SU-DHL-6 (cell line): ENCODE measurements around the gene PPP1R14B.
A peak's percentile ranks its signal among the peaks of the same experiment; 100 is the strongest.

ENCODE experiments used
- H2AFZ ChIP-seq: fragments of 200-600 bp; sonication (generic); 2 replicates; pipeline ENCODE4 v1.6.1; 2014; ENCODE audit warnings: low read depth, mild to moderate bottlenecking, moderate library complexity, mixed read lengths, antibody characterized with exemption, low read length; ENCODE audit not compliant: severe bottlenecking
- H3F3A ChIP-seq: fragments of 200-600 bp; shearing (Covaris generic); 2 replicates; pipeline ENCODE4 v1.6.0; 2016; ENCODE audit warnings: antibody characterized with exemption, mild to moderate bottlenecking; ENCODE audit not compliant: insufficient read depth
- H3K27ac ChIP-seq: fragments of 200-600 bp; sonication (generic); 2 replicates; pipeline ENCODE4 v1.5.1; 2016; ENCODE audit warnings: low read depth, mild to moderate bottlenecking, low read length, moderate library complexity, mixed read lengths
- H3K27me3 ChIP-seq: fragments of 200-600 bp; sonication (generic), shearing (Covaris generic); 2 replicates; pipeline ENCODE4 v1.6.0; 2014; ENCODE audit warnings: mild to moderate bottlenecking, low read length
- H3K36me3 ChIP-seq: fragments of 200-600 bp; sonication (generic); 2 replicates; pipeline ENCODE4 v1.6.1; 2014; ENCODE audit warnings: mild to moderate bottlenecking, low read length, mixed read lengths
- H3K4me2 ChIP-seq: fragments of 300-600, 200-600 bp; shearing (Covaris generic), sonication (generic); 2 replicates; pipeline ENCODE4 v1.6.0; 2014; ENCODE audit warnings: low read length, low read depth, mild to moderate bottlenecking; ENCODE audit not compliant: poor library complexity, severe bottlenecking
- H3K4me3 ChIP-seq: fragments of 200-600 bp; sonication (generic); 2 replicates; pipeline ENCODE4 v1.5.1; 2014; ENCODE audit warnings: antibody characterized with exemption, low read length, mild to moderate bottlenecking, mixed read lengths; ENCODE audit not compliant: insufficient read depth, poor library complexity, severe bottlenecking
- H3K79me2 ChIP-seq: fragments of 200-600 bp; sonication (generic); 2 replicates; pipeline ENCODE4 v1.6.1; 2014; ENCODE audit warnings: mild to moderate bottlenecking, low read length, moderate library complexity; ENCODE audit not compliant: insufficient read depth
- H3K9ac ChIP-seq: fragments of 200-600 bp; sonication (generic); 2 replicates; pipeline ENCODE4 v1.7.0; 2014; ENCODE audit warnings: mild to moderate bottlenecking, low read length
- H3K9me2 ChIP-seq: fragments of 200-600 bp; sonication (generic); replicated peaks from 2 replicates; pipeline ENCODE4 v1.6.1; 2014; ENCODE audit warnings: low read length; ENCODE audit not compliant: insufficient read depth
- H3K9me3 ChIP-seq: fragments of 200-600 bp; sonication (generic); 2 replicates; pipeline ENCODE4 v1.6.1; 2014; ENCODE audit warnings: low read length, mixed read lengths; ENCODE audit not compliant: insufficient read depth
- H4K20me1 ChIP-seq: fragments of 200-600 bp; sonication (generic); 2 replicates; pipeline ENCODE4 v1.6.1; 2014; ENCODE audit warnings: low read depth, mild to moderate bottlenecking, antibody characterized with exemption, low read length, moderate library complexity, mixed read lengths
- CTCF ChIP-seq: fragments of 200-600 bp; sonication (generic); IDR thresholded peaks from one replicate; pipeline ENCODE4 v1.5.1; 2017; ENCODE audit warnings: antibody characterized with exemption, mild to moderate bottlenecking, low read length, moderate library complexity; ENCODE audit not compliant: insufficient read depth, poor library complexity, severe bottlenecking
- EZH2phosphoT487 ChIP-seq: fragments of 200-600 bp; sonication (generic), shearing (Covaris generic); conservative IDR thresholded peaks from 2 replicates; pipeline ENCODE4 v1.6.1; 2018; ENCODE audit warnings: mild to moderate bottlenecking, antibody characterized with exemption, low read length, moderate library complexity, mixed read lengths

The PPP1R14B gene

GRCh38 chr11:64226507-64227051, 20.2 kb downstream of the PPP1R14B start:
- H3K9me2 ChIP-seq: no peaks in the 10 kb centered on the region
- H3K27me3 ChIP-seq: no peaks in the 10 kb centered on the region
- H2AFZ ChIP-seq: no peak overlapping the region
- peak overlapping the region; percentile 87 for H3K4me2 ChIP-seq
- H3K79me2 ChIP-seq: no peaks in the 10 kb centered on the region; the same call in 1 of the 2 replicates
- H3F3A ChIP-seq: peaks cover 41% of the 10 kb centered on the region
- H3K9ac ChIP-seq: peak overlapping the region; percentile 94
- peak overlapping the region; percentile 83 for H3K4me3 ChIP-seq
- TF ChIP-seq CTCF: no peak
- TF ChIP-seq EZH2phosphoT487: no peak
- H3K36me3 ChIP-seq: no peaks in the 10 kb centered on the region
- no peaks in the 10 kb centered on the region for H3K9me3 ChIP-seq
- no peaks in the 10 kb centered on the region for H4K20me1 ChIP-seq
- H3K27ac ChIP-seq: peak overlapping the region; percentile 88

- Histone ChIP-seq H3K27ac (peak within 1 kb of the TSS; percentile 88), H3K36me3 (no peaks in the 10 kb centered on the region), H3K79me2 (no peaks in the 10 kb centered on the region; the same call in 1 of the 2 replicates)
Observed at GRCh38 chr11:64225608-64226506, 20.9 kb downstream of the PPP1R14B start, which contains the start of the genes NUDT22 and TRPT1. Gene NUDT22, plus strand, starts transcription at chr11:64226274. Its CDS starts 379 bp downstream, at chr11:64226653. Gene TRPT1, minus strand, starts transcription at chr11:64226186. Its CDS starts 326 bp downstream, at chr11:64225860.

GRCh38 chr11:64224891-64225607, 21.7 kb downstream of the PPP1R14B start:
- Histone ChIP-seq H3F3A (peaks cover 41% of the 10 kb centered on the region), H3K36me3 (no peaks in the 10 kb centered on the region), H3K9ac (peak overlapping the region; percentile 94), H3K9me3 (no peaks in the 10 kb centered on the region), H3K4me3 (peak overlapping the region; percentile 83), H4K20me1 (no peaks in the 10 kb centered on the region), H3K27ac (peak overlapping the region; percentile 88), H3K79me2 (no peaks in the 10 kb centered on the region; the same call in 1 of the 2 replicates), H3K27me3 (no peaks in the 10 kb centered on the region), H3K4me2 (peak overlapping the region; percentile 87), H2AFZ (no peak overlapping the region), H3K9me2 (no peaks in the 10 kb centered on the region)
- TF ChIP-seq CTCF (no peak), EZH2phosphoT487 (no peak)

More at GRCh38 chr11:64225608-64226506, 20.9 kb downstream of the PPP1R14B start, which contains the start of the genes NUDT22 and TRPT1:
- Histone ChIP-seq H3K27me3 (no peaks in the 10 kb centered on the region), H3K9ac (peak within 1 kb of the TSS; percentile 94), H3K4me3 (peak within 1 kb of the TSS; percentile 83), H4K20me1 (no peaks in the 10 kb centered on the region), H3K9me3 (no peaks in the 10 kb centered on the region), H3K4me2 (peak within 1 kb of the TSS; percentile 87), H3K9me2 (no peaks in the 10 kb centered on the region), H3F3A (peaks cover 41% of the 10 kb centered on the region), H2AFZ (peak within 1 kb of the TSS; percentile 55)
- TF ChIP-seq CTCF (peak; percentile 8), EZH2phosphoT487 (no peak)
